ENCODE results near the gene ERVH48-1. TPM values are rescaled to one million over a fixed set of nuclear protein-coding genes. Genes with fewer than 3 reads are reported as not detected.
"Not testable (repeated sequence)": the region's sequence is repeated elsewhere in the genome, so short reads cannot be mapped to it uniquely, and the experiment has no call there.

Gene ERVH48-1
- total and polyA plus RNA-seq, 2 donors (not counting 3 experiments of a cell fraction or from before 2014, with no cell fraction given), result not detected

- no peak for FAIRE-seq
- DNase-seq (ENCODE audit: low read depth, low spot score), result no peak
- H3K27me3 ChIP-seq (ENCODE audit: control insufficient read depth in 2 of 2, insufficient read depth in 2 of 2, low read length in 2 of 2), result no peaks in the 10 kb centered on the region
- dilution Hi-C loops (cut with MboI; ENCODE audit: extremely low pct_ligation_motif_present, low sequenced_read_pairs), result no loop called here
- H3K79me2 ChIP-seq (ENCODE audit: control insufficient read depth, insufficient read depth, low read length), result peaks cover 9% of the 10 kb centered on the region
- H2AFZ ChIP-seq (ENCODE audit: low read depth, low read length), result no peak overlapping the region
- TF ChIP-seq JUN (IDR thresholded peaks at IDR 0.05; ENCODE audit: borderline replicate concordance, insufficient read depth, insufficient read length, low read depth), result no peak
- TF ChIP-seq POLR2A (IDR thresholded peaks at IDR 0.05; ENCODE audit: low read depth, low read length), result no peak
- no peak for TF ChIP-seq EZH2 (IDR thresholded peaks at IDR 0.05; ENCODE audit: borderline replicate concordance, low read depth, low read length, severe bottlenecking)
- no peak for TF ChIP-seq MAX (IDR thresholded peaks at IDR 0.05; ENCODE audit: insufficient read depth, insufficient read length)
- peaks cover 8% of the 10 kb centered on the region for H3K4me1 ChIP-seq (ENCODE audit: control insufficient read depth, extremely low read depth, insufficient read depth, low read length)
- H3K9ac ChIP-seq (replicated peaks; ENCODE audit: extremely low read depth, insufficient read depth, low read length), result no peak overlapping the region
- ChIA-PET POLR2A (no interaction called here), CTCF (no interaction called here)
- intact Hi-C loops (cut with micrococcal nuclease), result loop anchor here (10.0 kb wide), 1 partner anchor 76 kb away; the partner anchor contains the start of gene NDUFV3
- no peaks in the 10 kb centered on the region for H3K9me3 ChIP-seq (replicated peaks; ENCODE audit: control insufficient read depth, insufficient read depth, low read length)
- H3K4me3 ChIP-seq (replicated peaks in 1 of 3; ENCODE audit: insufficient read depth in 1 of 3, low read depth in 1 of 3, low read length in 3 of 3), result no peak overlapping the region
- H3K4me2 ChIP-seq (ENCODE audit: insufficient read depth, low read length), result no peak overlapping the region
- H3K9me1 ChIP-seq (replicated peaks; ENCODE audit: control insufficient read depth, extremely low read depth, insufficient read depth, low read length), result no peaks in the 10 kb centered on the region
- H3K27ac ChIP-seq (ENCODE audit: insufficient read depth, low read depth, low read length), result no peak overlapping the region
- no TSS peak for BruUV-seq (replicated peaks)
- H4K20me1 ChIP-seq (replicated peaks; ENCODE audit: control insufficient read depth, extremely low read depth, insufficient read depth, low read length), result no peaks in the 10 kb centered on the region
- H3K36me3 ChIP-seq (ENCODE audit: control insufficient read depth in 2 of 2, extremely low read depth in 1 of 2, insufficient read depth in 2 of 2, low read length in 2 of 2), result no peaks in the 10 kb centered on the region
Observed at GRCh38 chr21:42970946-42971653, 45.7 kb upstream of the ERVH48-1 start.

GRCh38 chr21:42969193-42969600, 43.8 kb upstream of the ERVH48-1 start:
- no peak for FAIRE-seq
- DNase-seq (ENCODE audit: low read depth, low spot score), result no peak
- POLR2A ChIA-PET, result no interaction called here
- no peak overlapping the region for H2AFZ ChIP-seq (ENCODE audit: low read depth, low read length)
- no TSS peak for BruUV-seq (replicated peaks)
- dilution Hi-C loops (cut with MboI; ENCODE audit: extremely low pct_ligation_motif_present, low sequenced_read_pairs) (no loop called here), intact Hi-C loops (cut with micrococcal nuclease) (no loop called here)
- TF ChIP-seq EZH2 (IDR thresholded peaks at IDR 0.05; ENCODE audit: borderline replicate concordance, low read depth, low read length, severe bottlenecking) (no peak), JUN (IDR thresholded peaks at IDR 0.05; ENCODE audit: borderline replicate concordance, insufficient read depth, insufficient read length, low read depth) (no peak), POLR2AphosphoS5 (IDR thresholded peaks at IDR 0.05; ENCODE audit: insufficient read depth, low read depth, low read length) (no peak), FOS (IDR thresholded peaks at IDR 0.05; ENCODE audit: borderline replicate concordance, insufficient read depth, low read length) (no peak)
- CTCF ChIA-PET, result no interaction called here
- H3K27me3 ChIP-seq (ENCODE audit: control insufficient read depth in 2 of 2, insufficient read depth in 2 of 2, low read length in 2 of 2), result no peaks in the 10 kb centered on the region
- no peaks in the 10 kb centered on the region for H3K79me2 ChIP-seq (ENCODE audit: control insufficient read depth, insufficient read depth, low read length)
- no peaks in the 10 kb centered on the region for H3K9me3 ChIP-seq (replicated peaks; ENCODE audit: control insufficient read depth, insufficient read depth, low read length)
- no peak overlapping the region for H3K4me2 ChIP-seq (ENCODE audit: insufficient read depth, low read length)
- H3K9me1 ChIP-seq (replicated peaks; ENCODE audit: control insufficient read depth, extremely low read depth, insufficient read depth, low read length), result no peaks in the 10 kb centered on the region
- peaks cover 3% of the 10 kb centered on the region for H3K4me1 ChIP-seq (ENCODE audit: control insufficient read depth, extremely low read depth, insufficient read depth, low read length)
- no peak overlapping the region for H3K9ac ChIP-seq (replicated peaks; ENCODE audit: extremely low read depth, insufficient read depth, low read length)
- no peak overlapping the region for H3K4me3 ChIP-seq (replicated peaks in 1 of 3; ENCODE audit: insufficient read depth in 1 of 3, low read depth in 1 of 3, low read length in 3 of 3)
- H3K36me3 ChIP-seq (ENCODE audit: control insufficient read depth in 2 of 2, extremely low read depth in 1 of 2, insufficient read depth in 2 of 2, low read length in 2 of 2), result no peaks in the 10 kb centered on the region
- no peak overlapping the region for H3K27ac ChIP-seq (ENCODE audit: insufficient read depth, low read depth, low read length)
- no peaks in the 10 kb centered on the region for H4K20me1 ChIP-seq (replicated peaks; ENCODE audit: control insufficient read depth, extremely low read depth, insufficient read depth, low read length)

- H2AFZ ChIP-seq (ENCODE audit: low read depth, low read length); H3K27me3 ChIP-seq (ENCODE audit: control insufficient read depth in 2 of 2, insufficient read depth in 2 of 2, low read length in 2 of 2); BruUV-seq (replicated peaks); H4K20me1 ChIP-seq (replicated peaks; ENCODE audit: control insufficient read depth, extremely low read depth, insufficient read depth, low read length); H3K4me3 ChIP-seq (replicated peaks in 1 of 3; ENCODE audit: insufficient read depth in 1 of 3, low read depth in 1 of 3, low read length in 3 of 3); H3K27ac ChIP-seq (ENCODE audit: insufficient read depth, low read depth, low read length); H3K9me3 ChIP-seq (replicated peaks; ENCODE audit: control insufficient read depth, insufficient read depth, low read length); H3K9me1 ChIP-seq (replicated peaks; ENCODE audit: control insufficient read depth, extremely low read depth, insufficient read depth, low read length); FAIRE-seq; intact Hi-C loops (cut with micrococcal nuclease); H3K36me3 ChIP-seq (ENCODE audit: control insufficient read depth in 2 of 2, extremely low read depth in 1 of 2, insufficient read depth in 2 of 2, low read length in 2 of 2); POLR2A ChIA-PET; H3K4me1 ChIP-seq (ENCODE audit: control insufficient read depth, extremely low read depth, insufficient read depth, low read length); DNase-seq (ENCODE audit: low read depth, low spot score); H3K9ac ChIP-seq (replicated peaks; ENCODE audit: extremely low read depth, insufficient read depth, low read length); H3K79me2 ChIP-seq (ENCODE audit: control insufficient read depth, insufficient read depth, low read length); dilution Hi-C loops (cut with MboI; ENCODE audit: extremely low pct_ligation_motif_present, low sequenced_read_pairs); H3K4me2 ChIP-seq (ENCODE audit: insufficient read depth, low read length); CTCF ChIA-PET: not testable (repeated sequence)
Observed at GRCh38 chr21:42967616-42968015, 42.2 kb upstream of the ERVH48-1 start.
